Raji (cell line): ENCODE data around the gene KIF21A.

ENCODE experiments used
- POLR2A ChIP-seq: IDR thresholded peaks from 2 replicates; pipeline ENCODE4 v1.6.1; 2011; ENCODE audit warnings: low read depth, low read length, control low read depth; ENCODE audit not compliant: insufficient read depth

KIF21A gene

DNA sequence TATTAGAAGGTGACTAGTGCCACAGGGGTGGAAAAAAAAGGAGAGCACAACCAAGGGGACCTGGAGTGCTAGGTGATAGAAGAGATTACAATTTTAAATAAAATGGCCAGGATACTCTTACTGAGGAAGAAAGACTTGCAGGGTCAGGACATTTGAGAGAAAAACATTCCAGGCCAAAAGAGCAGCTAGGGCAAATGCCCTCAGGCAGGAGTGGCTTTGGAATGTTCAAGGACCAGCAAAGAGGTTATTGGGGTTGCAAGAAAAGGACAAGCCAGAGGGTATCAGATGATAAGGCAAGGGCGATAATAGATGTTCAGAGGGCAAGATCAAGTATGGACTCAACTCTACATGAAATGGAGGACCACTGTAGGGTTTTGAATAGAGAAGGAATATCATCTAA lies 146.4 kb downstream of the KIF21A start:
- no peak for TF ChIP-seq POLR2A

DNA sequence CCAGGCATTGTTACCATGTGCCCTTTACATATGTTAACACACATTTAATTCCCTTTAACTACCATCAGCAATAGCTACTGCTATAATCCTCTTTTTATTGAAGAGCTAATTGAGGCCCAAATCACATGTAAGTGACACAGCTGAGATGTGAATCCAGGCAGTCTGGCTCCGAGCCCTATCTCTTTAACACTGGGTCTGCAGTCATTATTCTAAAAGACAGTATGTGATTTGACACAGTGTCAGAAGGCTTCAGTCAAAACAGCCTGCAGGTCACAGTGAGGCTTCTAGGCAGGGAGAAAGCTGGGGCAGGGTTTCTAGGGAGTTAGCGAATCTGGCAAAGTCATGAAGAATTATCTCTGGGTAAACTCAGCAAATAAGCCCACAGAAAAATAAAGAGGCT lies 148.2 kb downstream of the KIF21A start:
- TF ChIP-seq POLR2A, result no peak

DNA sequence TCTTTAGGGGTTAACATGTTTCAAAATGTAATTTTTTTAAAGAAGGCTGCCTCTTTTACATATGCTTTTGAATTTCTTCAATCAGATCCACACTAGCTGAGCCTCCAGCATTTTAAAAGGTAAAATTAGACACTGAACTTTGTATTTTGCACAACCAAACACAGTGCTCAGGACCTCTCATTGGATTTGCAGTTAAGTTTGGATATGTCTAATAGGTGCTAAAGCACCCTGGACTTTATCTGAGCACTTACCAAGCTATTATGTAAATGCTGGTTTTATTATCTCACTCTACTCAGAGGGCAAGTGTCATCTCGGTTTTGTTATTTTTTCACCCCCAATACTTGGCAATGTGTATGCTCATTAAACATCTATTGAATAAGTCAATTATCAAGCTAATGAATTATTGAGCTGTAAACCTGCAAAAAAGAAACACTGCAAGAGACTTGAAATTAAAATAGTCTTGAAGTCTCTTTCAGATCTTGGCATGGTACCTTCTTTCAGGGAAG lies 150.7 kb downstream of the KIF21A start:
- no peak for TF ChIP-seq POLR2A

DNA sequence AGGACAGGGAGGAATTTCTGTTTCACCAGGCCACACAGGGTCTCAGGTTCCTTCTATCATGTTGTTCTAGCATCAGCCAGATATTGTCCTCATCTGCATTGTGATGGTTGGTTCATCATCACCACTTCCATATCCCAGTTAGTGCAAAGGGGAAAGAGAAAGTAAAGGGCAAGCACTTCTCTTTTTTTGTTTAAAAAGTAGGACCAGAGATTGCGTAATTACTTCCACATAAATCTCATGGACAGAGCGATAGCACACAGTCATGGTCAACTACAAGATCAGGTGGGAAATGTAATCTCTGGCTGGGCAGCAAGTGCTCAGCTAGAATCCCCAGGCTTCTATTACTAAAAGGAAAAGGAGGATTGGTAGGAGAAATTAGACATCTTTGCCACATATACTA lies 155.1 kb downstream of the KIF21A start:
- no peak for TF ChIP-seq POLR2A

DNA sequence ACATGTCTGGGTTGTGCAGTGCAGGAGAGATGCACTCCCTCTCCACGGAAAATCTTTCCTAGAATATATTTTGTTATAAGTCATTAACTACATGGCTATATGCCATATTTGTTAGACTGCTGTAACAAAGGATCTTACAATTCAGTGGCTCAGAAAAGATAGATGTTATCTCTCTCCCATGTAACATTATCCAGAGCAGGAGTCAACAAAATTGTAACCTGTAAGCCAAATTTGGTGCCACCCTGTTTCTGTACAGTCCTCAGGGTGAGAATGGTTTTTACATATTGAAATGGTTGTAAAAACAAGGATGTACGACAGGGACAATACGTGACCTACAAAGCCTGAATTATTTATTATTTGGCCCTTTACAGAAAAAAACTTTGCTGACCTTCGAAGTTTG lies 155.5 kb downstream of the KIF21A start:
- no peak for TF ChIP-seq POLR2A

DNA sequence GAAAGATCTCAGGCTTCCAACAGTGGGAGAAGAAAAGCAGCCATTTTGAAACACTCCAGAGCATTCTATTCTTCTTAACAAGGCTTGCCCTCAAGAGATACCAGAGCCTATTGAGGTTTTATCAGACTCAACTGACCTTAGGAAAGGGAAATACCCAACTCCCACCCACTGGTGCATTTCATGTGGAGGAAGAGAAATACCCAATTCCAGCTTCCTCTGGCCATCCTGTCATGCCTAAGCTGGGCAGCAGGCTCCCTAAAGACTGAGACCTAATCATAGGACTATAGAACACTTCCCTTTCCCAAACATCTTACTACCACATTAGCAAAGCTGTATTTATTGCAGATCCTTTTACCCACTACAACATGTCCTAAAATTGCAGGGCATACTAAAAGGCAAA lies 164.5 kb downstream of the KIF21A start:
- no peak for TF ChIP-seq POLR2A

DNA sequence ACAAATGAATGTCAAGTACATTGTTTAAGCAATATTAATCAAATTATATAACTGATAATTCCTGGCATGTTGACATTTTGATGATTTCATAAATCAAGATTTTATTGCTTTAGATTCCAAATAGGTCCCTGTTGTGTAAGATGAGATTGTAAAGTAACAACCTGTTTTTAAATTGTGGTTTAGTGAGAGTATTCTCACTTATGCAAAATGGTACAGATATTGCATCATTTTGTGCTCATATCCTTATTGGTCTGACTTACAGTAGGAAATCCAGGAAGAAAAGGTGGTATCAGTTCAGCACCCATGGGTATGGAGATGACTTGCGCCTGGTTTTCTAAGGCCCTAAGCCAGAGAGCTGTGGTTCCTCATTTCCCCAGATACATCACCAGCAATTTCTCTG lies 165.5 kb downstream of the KIF21A start:
- no peak for TF ChIP-seq POLR2A

DNA sequence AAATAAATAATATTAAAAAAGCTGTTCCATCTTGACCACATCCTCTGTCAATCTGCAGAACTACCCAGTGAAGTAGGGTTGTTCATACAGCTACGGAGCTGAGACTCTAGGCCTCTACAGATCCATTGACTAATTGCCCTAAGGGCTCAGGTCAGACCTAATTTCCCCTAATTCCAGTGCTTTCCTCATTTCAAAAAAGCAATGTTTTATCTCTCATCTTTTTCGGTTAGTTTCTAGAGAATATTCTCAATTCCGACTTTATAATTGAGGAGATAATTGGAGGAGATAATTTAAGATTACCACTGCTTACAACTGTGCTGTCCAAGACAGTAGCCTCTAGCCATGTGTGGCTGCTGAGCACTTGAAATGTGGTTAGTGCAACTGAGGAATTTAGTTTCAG lies 167.1 kb downstream of the KIF21A start:
- TF ChIP-seq POLR2A, result no peak

DNA sequence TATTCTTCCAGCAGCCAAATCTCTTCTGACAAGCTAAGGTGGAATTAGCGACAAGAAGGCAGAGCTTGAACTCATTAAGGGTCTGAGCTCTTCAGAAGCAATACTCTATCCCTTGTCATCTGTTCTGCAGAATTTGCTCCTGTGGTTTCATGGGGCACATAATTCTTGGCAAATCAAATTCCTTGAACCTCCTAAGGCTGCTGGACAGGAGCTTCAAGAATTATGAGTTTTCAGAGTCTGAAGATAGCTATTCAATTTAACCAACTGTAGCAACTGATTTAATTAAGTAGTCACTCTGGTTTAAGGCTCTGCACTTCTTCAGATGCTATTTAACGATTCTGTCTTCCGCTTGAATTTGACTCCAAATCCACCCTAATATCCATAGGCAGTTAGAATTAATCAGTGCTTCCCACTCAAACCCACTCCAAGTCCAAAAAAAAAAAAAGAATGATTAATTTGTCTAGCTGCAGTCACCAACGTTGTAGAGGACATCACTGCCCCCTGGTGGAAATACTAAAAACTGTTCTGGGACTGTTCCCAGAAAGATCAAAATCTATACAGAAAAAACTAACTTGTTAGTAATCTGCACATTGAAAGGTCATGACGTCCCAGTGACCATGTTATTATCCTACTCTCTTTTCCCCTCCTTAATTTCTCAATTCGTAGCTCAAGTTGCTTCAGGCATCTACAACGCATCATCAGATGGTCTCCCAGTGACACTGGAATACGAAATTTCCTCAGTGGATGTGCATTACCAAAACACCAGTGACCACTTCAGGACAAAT lies 169.9 kb downstream of the KIF21A start:
- no peak for TF ChIP-seq POLR2A

DNA sequence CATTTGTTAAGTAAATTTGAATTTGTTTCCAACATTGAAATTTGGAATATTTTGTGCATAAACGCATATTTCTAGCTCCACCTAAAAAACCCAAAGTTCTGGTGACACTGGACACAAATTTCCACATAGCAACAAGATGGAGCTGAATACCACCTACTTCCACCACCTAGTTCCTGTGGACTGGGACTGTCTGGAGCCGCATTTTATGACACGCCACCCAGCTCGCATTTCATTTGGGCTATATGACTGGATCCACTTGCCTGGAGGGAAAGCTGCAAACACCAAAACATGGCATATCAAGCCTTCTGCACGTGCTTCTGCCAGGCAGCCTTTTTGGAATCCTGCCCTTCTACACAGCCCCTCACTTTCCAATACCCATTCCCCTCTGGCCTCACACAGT lies 173.4 kb downstream of the KIF21A start:
- TF ChIP-seq POLR2A, result no peak

DNA sequence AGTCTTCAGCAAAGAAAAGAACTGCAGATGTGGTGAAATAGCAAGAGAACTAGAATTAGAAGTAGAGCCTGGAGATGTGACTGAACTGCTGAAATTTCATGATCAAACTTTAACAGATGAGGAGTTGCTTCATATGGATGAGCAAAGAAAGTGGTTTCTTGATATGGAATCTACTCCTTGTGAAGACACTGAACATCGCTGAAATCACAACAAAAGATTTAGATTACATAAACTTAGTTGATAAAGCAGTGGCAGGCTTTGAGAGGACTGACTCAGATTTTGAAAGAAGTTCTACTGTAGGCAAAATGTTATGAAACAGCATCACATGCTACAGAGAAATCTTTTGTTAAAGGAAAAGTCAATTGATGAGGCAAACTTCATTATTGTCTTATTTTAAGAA lies 175.0 kb downstream of the KIF21A start:
- no peak for TF ChIP-seq POLR2A

DNA sequence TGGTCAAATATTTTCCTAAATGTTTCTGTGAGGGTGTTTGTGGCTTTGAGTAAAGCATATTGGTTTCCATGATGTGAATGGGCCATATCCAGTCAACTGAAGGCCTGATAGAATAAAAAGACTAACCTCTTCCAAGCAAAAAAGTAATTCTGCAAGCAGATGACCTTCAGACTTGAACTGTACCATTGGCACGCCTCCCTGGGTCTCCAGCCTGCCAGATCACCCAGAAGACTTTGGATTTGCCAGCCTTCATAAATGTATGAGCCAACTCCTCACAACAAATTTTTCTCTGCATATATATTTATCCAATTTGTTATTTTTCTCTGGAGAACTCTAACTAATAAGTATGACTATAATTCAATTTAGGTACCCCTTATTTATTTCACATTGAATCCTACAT lies 190.3 kb downstream of the KIF21A start:
- TF ChIP-seq POLR2A, result no peak
